Smooth muscle cell of the brain vasculature (primary cell): ENCODE results near the gene SNX10.

ENCODE experiments used
- DNase-seq: peaks from one replicate; pipeline ENCODE4 v3.0.0-alpha.2; 2012; ENCODE audit warnings: low read depth, low spot score

SNX10 gene

DNA sequence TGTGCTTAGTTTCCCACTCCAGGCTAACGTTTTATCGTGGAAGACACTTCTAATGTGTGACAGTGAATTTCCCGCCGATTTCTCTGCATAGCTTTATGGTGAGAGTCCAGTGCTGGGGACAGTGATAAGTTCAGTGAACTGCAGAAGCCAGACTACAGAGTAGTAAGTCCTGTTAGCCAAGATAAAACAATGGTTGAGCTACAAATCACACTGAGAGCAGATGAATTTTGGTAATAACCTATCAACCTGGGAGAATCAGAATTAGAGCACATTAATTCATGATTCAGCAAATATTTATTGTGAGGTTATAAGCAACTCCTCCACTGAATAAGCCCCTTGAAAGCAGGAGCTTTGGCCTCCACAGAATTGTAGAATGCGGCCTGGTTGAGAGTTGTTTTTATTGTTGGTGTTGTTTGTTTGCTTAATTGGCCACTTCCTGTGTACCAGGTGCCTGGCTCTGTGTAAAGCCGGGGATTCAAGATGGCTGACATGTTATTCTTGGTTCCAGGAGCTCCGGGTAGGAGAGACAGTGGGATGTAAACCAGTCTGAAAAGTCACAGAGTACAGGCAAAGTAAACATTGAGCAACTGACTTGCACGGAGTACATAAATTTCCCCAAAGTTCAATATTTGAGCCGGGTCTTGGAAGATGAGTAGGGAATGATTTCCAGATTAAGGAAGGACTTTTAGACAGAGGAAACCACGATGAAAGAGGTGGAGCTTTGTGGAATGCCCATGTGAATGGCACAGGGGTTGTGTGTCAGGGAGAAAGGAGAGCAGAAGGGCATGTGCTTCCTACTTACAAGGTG lies 112.7 kb downstream of the SNX10 start:
- DNase-seq = no peak

DNA sequence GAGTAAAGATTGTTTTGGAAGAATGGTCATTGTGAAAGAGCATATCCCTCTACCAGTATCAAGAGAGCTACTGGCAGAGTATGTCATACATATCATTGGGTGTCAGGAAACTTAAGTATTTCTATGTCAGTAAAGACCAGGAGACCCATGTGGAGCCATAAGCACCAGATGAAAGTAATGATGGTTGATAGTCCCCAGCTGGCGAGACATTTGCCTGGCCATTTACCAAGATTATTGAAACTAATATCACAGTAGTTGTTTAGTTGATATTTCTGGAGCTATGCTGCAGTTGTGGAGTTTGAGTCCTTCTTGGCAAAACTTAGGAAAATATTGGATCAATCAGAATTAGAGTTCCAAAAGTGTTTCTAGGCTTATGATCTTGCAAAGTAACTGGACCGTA lies 114.8 kb downstream of the SNX10 start:
- DNase-seq = no peak

DNA sequence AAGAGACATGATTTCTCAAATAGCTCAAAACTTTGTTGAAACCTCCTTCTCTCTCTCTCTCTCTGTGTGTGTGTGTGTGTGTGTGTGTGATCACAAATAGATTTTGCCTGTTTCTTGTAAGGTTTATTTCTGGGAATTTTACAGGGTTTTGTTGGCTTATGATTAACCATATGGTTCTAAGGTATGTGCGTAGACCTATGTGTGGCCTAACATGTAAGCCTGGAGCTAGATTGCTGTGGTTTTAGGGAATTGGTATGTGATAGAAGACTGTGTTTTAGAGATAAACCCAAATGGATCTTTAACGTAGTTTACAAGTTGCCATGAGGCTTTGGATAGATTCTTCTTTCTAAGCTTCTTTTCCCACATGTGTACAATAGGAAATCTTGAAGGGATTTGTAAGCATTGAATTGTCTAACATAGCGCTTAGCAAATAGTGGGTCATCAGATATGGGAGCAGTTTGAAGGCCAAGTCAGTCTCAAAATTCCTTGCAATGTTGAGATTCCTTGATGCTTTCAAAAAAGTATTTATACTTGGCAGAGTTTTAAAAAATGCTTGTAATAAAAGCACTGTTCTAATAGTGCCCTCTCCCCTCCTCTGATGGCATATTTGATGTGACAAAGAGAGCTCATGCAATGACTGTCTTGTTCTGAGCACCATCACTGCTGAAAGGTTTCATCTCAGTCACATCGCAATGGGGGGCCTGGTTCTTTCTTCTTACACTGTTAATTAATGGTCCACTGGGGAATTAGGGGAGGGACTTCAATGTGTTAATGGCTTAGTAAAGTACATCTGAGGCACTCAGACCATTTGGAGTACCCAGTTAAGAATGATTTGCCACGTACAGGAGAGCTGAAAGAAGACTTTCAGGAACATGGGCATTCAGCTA lies 118.2 kb downstream of the SNX10 start:
- no peak for DNase-seq

- no peak for DNase-seq
Observed at GRCh38 chr7:26413007-26413691, 121.5 kb downstream of the SNX10 start.

GRCh38 chr7:26416004-26416403 lies 124.3 kb downstream of the SNX10 start:
- DNase-seq = no peak

- no peak for DNase-seq
Observed at GRCh38 chr7:26417911-26418413, 126.3 kb downstream of the SNX10 start.

DNA sequence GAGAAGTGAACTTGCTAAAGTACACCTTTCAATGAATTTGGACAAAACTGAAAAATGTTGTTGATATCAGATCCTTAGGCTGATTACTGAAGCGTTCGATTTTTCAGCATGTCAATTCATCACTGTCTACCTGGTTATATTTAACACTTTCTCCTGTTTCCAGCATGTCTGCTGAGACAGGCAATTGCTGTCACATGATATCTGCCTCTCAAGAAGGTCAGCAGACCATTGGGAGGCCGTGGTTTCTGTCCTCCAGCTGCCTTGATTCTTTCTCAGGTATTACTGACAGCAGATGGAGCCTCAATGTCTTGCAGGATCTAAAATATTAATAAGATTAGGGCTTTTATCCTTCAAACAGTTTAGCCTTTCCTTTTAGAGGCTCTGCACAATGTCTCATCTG lies 127.5 kb downstream of the SNX10 start:
- no peak for DNase-seq

DNA sequence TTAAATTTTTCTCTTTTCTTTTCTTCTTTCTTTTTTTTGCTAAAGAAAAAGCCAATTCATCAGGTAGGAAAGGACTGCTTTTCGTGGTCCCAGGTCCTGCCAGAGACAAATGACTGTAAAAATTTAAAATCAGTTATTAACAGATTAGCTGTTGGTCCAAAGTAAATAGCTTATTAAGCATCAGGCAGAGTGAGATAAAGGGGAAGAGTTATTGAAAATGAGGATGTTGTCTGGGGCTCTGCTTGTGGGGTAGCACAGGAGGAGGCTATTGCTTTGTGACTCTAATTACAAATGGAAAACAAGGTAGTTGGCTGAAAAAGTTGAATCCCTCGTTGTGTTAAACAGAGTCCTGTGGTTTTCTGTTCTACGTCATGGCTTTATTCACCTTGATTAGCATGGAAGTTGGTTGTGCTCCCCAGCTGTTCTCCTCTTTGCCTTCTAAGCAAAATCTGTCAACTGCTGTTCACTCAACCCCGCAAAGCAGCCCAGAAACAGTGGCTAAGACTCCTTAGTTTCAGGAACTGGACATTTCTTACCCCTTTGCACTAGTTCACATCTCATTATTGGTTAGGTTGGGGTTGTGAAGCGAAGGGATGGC lies 128.9 kb downstream of the SNX10 start:
- DNase-seq = no peak

DNA sequence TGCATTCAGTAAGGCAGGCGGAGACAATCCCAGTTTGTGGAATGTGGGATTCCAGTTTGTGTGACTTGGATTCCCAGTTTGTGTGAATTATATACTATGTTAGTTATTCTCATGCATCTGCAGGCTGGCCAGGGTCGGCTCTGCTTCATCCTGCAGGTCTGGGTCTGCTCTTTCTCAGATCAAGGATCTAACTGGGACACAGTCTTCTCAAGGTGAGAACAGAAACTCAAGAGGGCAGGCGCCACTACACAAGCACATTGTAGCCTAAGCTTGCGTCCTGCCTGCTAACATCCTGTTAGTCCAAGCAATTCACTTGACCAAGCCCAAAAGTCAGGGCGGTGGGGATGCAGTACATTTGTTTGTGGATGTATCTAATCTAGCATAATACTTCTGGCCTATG lies 131.1 kb downstream of the SNX10 start:
- DNase-seq = no peak

DNA sequence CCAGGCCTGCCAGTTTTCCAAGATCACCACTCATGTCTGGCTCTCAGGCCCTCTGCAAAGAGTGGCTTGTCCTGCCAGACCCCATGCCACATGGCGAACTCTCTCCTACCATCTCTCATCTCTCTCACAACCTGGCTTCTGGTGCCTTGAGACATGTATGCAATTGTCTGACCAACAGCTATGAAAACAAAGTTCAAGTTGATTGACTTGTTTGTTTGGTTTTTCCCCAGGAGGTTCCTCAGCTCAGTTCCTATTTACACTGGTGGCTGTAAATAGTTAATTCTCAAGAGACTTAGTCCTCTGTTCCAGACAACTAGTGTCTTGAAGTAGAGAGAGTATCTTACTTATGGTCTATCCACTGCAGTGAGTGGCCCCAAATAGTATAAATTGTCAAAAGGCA lies 131.8 kb downstream of the SNX10 start:
- no peak for DNase-seq
